B cell (primary cell): ENCODE data around the gene BCOR. TPM values are rescaled to one million over a fixed set of nuclear protein-coding genes. Genes with fewer than 3 reads are reported as not detected.

Source experiments
- ATAC-seq: fragments of 200-7000 bp; cut with Tn5 transposase; one replicate; pipeline ENCODE4 v1.10.0; 2021; ENCODE audit warnings: low read depth, mild to moderate bottlenecking, moderate number of reproducible peaks, moderate library complexity
- CTCF ChIA-PET: fragments of 350-600 bp; sonication (Branson Sonifier 250); formaldehyde crosslinking; loops from one replicate; lab custom pipeline; 2021; ENCODE audit warnings: antibody characterized with exemption, inconsistent platforms; lab: Charles Lee
- POLR2A ChIA-PET: fragments of 350-600 bp; sonication (Branson Sonifier 250); formaldehyde crosslinking; loops from one replicate; lab custom pipeline; 2021; ENCODE audit warnings: antibody characterized with exemption; lab: Charles Lee
- DNase-seq: peaks from one replicate; pipeline ENCODE4 v3.0.0; 2013
- H2AFZ ChIP-seq: 2 replicates; pipeline ENCODE4 v1.6.1; 2012; ENCODE audit warnings: mild to moderate bottlenecking, low read depth, low read length; ENCODE audit not compliant: insufficient read depth, poor library complexity, severe bottlenecking
- H3K27ac ChIP-seq, 2 donors: 1 replicate in 1 of 2; 2 replicates in 1 of 2; pipeline ENCODE4 v1.5.1; 2012 to 2013; ENCODE audit warnings: low read length in 2 of 2, mild to moderate bottlenecking in 2 of 2, moderate library complexity in 1 of 2
- H3K27me3 ChIP-seq, 4 experiments: fragments of 200-600 bp in 1 of 4; sonication (generic) in 1 of 4; replicated peaks in 1 of 4; 1 replicate in 2 of 4; 2 replicates in 2 of 4; pipeline versions ENCODE4 v1.6.1 to v1.7.0; 2013 to 2016; ENCODE audit warnings: low read length in 3 of 4, mild to moderate bottlenecking in 2 of 4, mixed read lengths in 1 of 4, moderate library complexity in 1 of 4; ENCODE audit not compliant: insufficient read depth in 4 of 4, control insufficient read depth in 3 of 4; ENCODE audit errors: control extremely low read depth in 1 of 4
- H3K36me3 ChIP-seq, 2 experiments: replicated peaks in 1 of 2; 1 replicate in 1 of 2; 2 replicates in 1 of 2; pipeline versions ENCODE4 v1.6.1 to v1.7.1; 2013; ENCODE audit warnings: low read length in 1 of 2; ENCODE audit not compliant: insufficient read depth in 2 of 2, control insufficient read depth in 1 of 2; ENCODE audit errors: control extremely low read depth in 1 of 2, extremely low read depth in 1 of 2
- H3K4me1 ChIP-seq, 2 donors: fragments of 200-600 bp in 1 of 2; sonication (generic) in 1 of 2; 1 replicate in 1 of 2; 2 replicates in 1 of 2; pipeline versions ENCODE4 v1.5.1 to v1.6.1; 2013 to 2017; ENCODE audit warnings: low read length in 2 of 2; ENCODE audit not compliant: control insufficient read depth in 2 of 2, insufficient read depth in 2 of 2
- H3K4me2 ChIP-seq: replicated peaks from 2 replicates; pipeline ENCODE3; 2012; ENCODE audit warnings: mild to moderate bottlenecking, low read depth, low read length; ENCODE audit not compliant: poor library complexity, severe bottlenecking
- H3K4me3 ChIP-seq, 5 experiments: fragments of 200-600 bp in 1 of 5; sonication (generic) in 1 of 5; 1 replicate in 3 of 5; 2 replicates in 2 of 5; pipeline versions ENCODE4 v1.5.1 to v1.7.0; 2011 to 2016; ENCODE audit warnings: low read length in 4 of 5, mild to moderate bottlenecking in 4 of 5, low read depth in 2 of 5, control low read depth in 1 of 5, moderate library complexity in 1 of 5; ENCODE audit not compliant: insufficient read depth in 1 of 5; ENCODE audit errors: control extremely low read depth in 1 of 5, extremely low read depth in 1 of 5
- H3K79me2 ChIP-seq: fragments of 200-600 bp; sonication (generic); one replicate; pipeline ENCODE4 v1.6.0; 2016; ENCODE audit warnings: low read length; ENCODE audit not compliant: control insufficient read depth, insufficient read depth
- H3K9ac ChIP-seq: fragments of 200-600 bp; sonication (generic); 2 replicates; pipeline ENCODE4 v1.6.1; 2017; ENCODE audit warnings: mild to moderate bottlenecking, low read length, moderate library complexity
- H3K9me3 ChIP-seq, 3 donors: one replicate each; pipeline versions ENCODE4 v1.6.1 to v1.7.1; 2013; ENCODE audit warnings: low read length in 2 of 3; ENCODE audit not compliant: control insufficient read depth in 2 of 3, insufficient read depth in 1 of 3; ENCODE audit errors: control extremely low read depth in 1 of 3
- H4K20me1 ChIP-seq: 2 replicates; pipeline ENCODE4 v1.6.0; 2012; ENCODE audit warnings: mild to moderate bottlenecking, low read length; ENCODE audit not compliant: insufficient read depth, control insufficient read depth, poor library complexity, severe bottlenecking
- H3K27ac Mint-ChIP-seq: one replicate; pipeline ENCODE4 v1.8.0; 2021; ENCODE audit warnings: mixed read lengths
- H3K27me3 Mint-ChIP-seq: one replicate; pipeline ENCODE4 v1.8.0; 2021; ENCODE audit warnings: mixed read lengths
- H3K4me1 Mint-ChIP-seq: one replicate; pipeline ENCODE4 v1.8.0; 2021; ENCODE audit warnings: mixed read lengths
- H3K4me3 Mint-ChIP-seq: one replicate; pipeline ENCODE4 v1.8.0; 2021; ENCODE audit warnings: mixed read lengths
- H3K9me3 Mint-ChIP-seq: one replicate; pipeline ENCODE4 v1.8.0; 2022; ENCODE audit warnings: mixed read lengths; ENCODE audit not compliant: insufficient read depth
- EZH2 ChIP-seq: IDR thresholded peaks from 2 replicates; pipeline ENCODE4 v1.6.1; 2012; ENCODE audit warnings: borderline replicate concordance, low read depth, mild to moderate bottlenecking, moderate library complexity, low read length; ENCODE audit not compliant: insufficient read depth, poor library complexity, severe bottlenecking
- WGBS: methylation state at CpG from one replicate; pipeline ENCODE4 v1.1.5; 2013; ENCODE audit warnings: missing lambda C conversion rate; ENCODE audit not compliant: insufficient coverage; 5-methylcytosine and 5-hydroxymethylcytosine counted together
- intact Hi-C: fragments of 100-400 bp; cut with micrococcal nuclease; formaldehyde crosslinking; loops from one replicate; pipeline ENCODE4 v1.10.0; 2022
- polyA plus RNA-seq: library from polyadenylated mRNA; depleted of rRNA; stranded (reverse); fragments of >200 nt; gene quantifications from 2 replicates; pipeline ENCODE4 v1.2.3, GENCODE V29; 2012
- total RNA-seq, 2 donors: library from RNA; stranded (reverse); fragments of 120-200 nt in 1 of 2; gene quantifications; 1 replicate in 1 of 2; 2 replicates in 1 of 2; pipeline versions ENCODE4 v1.2.3 to v1.2.4, GENCODE V29; 2013 to 2022
- TF ChIP-seq, protein P1 (sequence below): fragments of 200-600 bp; IDR thresholded peaks from one replicate; pipeline ENCODE4 v1.8.0; 2022; ENCODE audit warnings: antibody characterized with exemption, mild to moderate bottlenecking

Gene BCOR
- total and polyA plus RNA-seq, 2 donors (not counting 1 experiment from before 2014, with no cell fraction given): 19.0 to 65.3 TPM

DNA sequence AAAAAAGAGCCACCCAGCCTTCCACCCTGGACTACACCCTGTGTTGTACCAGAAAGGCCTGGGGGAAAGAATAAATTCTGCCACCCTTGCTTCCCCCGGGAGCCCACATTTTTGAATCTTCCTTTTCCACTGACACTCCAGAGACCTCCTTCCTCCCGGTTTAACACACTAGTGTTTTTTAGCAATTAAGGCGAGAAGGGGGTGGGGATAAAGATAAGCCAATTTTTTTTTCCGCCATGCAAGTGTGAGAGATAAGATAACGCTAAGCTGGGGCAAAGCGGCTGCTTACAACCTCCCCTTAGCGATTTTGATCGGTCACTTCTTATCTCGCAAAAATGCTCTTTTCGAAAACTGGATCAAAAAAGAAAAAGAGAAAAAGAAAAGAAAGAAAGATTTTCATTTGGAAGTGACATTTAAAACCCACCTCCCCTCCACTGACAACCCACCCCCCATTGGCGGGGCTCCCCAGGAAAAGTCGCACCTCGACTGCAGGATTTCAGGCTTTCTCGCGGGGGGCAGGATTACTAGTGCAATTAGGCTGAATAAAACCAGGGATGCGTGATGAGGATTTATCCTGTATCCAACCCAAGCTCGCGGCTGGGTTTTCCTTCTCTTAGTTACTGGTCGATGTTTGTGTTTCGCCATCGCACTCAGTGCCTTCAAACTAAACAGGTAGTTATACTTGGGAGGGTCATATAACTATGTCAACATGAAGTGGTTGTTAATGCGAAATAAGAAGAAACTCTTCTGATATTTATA, 6.0 kb upstream of the BCOR start:
- H3K4me3 Mint-ChIP-seq: peak overlapping the region; percentile 44
- no peak overlapping the region for H2AFZ ChIP-seq
- DNase-seq (no peak), ATAC-seq (no peak)
- intact Hi-C loops: no loop called here
- no peak overlapping the region for H3K4me3 ChIP-seq
- peaks cover 42 to 44% of the 10 kb centered on the region in 2 donors for H3K4me1 ChIP-seq
- H3K9me3 ChIP-seq: no peaks in the 10 kb centered on the region
- H3K27ac Mint-ChIP-seq: no peak overlapping the region
- H3K4me1 Mint-ChIP-seq: peaks cover 24% of the 10 kb centered on the region
- ChIA-PET CTCF (interaction anchor here (1.4 kb wide), 1 partner anchor 50 kb away, joined by 4 read pairs; no protein-coding TSS in a partner anchor), POLR2A (interaction anchor here (1.8 kb wide), 2 partner anchors 50 to 71 kb away, joined by 6 read pairs; no protein-coding TSS in a partner anchor)
- TF ChIP-seq EZH2: no peak
- TF ChIP-seq, protein P1, sequence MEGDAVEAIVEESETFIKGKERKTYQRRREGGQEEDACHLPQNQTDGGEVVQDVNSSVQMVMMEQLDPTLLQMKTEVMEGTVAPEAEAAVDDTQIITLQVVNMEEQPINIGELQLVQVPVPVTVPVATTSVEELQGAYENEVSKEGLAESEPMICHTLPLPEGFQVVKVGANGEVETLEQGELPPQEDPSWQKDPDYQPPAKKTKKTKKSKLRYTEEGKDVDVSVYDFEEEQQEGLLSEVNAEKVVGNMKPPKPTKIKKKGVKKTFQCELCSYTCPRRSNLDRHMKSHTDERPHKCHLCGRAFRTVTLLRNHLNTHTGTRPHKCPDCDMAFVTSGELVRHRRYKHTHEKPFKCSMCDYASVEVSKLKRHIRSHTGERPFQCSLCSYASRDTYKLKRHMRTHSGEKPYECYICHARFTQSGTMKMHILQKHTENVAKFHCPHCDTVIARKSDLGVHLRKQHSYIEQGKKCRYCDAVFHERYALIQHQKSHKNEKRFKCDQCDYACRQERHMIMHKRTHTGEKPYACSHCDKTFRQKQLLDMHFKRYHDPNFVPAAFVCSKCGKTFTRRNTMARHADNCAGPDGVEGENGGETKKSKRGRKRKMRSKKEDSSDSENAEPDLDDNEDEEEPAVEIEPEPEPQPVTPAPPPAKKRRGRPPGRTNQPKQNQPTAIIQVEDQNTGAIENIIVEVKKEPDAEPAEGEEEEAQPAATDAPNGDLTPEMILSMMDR: no peak
- no peak overlapping the region for H3K9ac ChIP-seq
- H3K9me3 Mint-ChIP-seq: no peaks in the 10 kb centered on the region
- no peaks in the 10 kb centered on the region for H3K79me2 ChIP-seq
- no peak overlapping the region for H3K4me2 ChIP-seq
- H3K27me3 ChIP-seq: peaks cover 0 to 7% (median 0%) of the 10 kb centered on the region in 4 experiments
- 100% methylated on average over 3 of the region's 22 CpGs for WGBS
- no peaks in the 10 kb centered on the region for H3K27me3 Mint-ChIP-seq
- H3K27ac ChIP-seq: no peak overlapping the region
- no peaks in the 10 kb centered on the region for H3K36me3 ChIP-seq
- H4K20me1 ChIP-seq: peaks cover 12% of the 10 kb centered on the region
